Stimulated activated CD4-positive, alpha-beta T cell treated with anti-CD3 and anti-CD28 coated beads, Interleukin-1b, Interleukin-23, amount 100 ng/mL, for 4 hours (primary cell): ENCODE data around the gene CPOX.
A peak's percentile ranks its signal among the peaks of the same experiment; 100 is the strongest.
"Not testable (repeated sequence)": the region's sequence is repeated elsewhere in the genome, so short reads cannot be mapped to it uniquely, and the experiment has no call there.

Experiments used
- DNase-seq, 2 donors: peaks; one replicate each; pipeline ENCODE4 v3.0.0-alpha.2; 2020; ENCODE audit warnings: low read depth in 2 of 2

CPOX gene

GRCh38 chr3:98593046-98593936 is at the start of gene CPOX:
Gene CPOX (minus strand): TSS chr3:98593611. CDS start chr3:98593504, 107 bp downstream.
- peak; percentile 72 to 84 for DNase-seq

DNA sequence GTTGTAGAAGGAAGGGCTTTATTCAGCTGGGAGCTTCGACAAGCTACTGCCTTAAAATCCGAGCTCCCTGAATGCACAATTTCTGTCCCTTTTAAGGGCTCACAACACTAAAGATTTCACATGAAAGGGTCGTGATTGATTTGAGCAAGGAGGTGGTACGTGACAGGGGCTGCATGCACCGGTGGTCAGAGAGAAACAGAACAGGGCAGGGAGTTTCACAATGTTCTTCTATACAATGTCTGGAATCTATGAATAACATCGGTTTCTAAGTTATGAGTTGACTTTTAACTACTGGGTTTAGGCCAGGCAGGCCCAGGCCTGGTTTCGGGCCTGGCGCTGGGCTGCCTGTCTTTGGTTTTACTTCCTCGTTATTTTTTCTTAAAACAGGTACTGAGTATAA is 49.4 kb upstream of the CPOX start:
- not testable (repeated sequence) for DNase-seq

GRCh38 chr3:98641756-98642155 is 48.3 kb upstream of the CPOX start:
- DNase-seq, result not testable (repeated sequence)

GRCh38 chr3:98638515-98638914 is 45.1 kb upstream of the CPOX start:
- not testable (repeated sequence) for DNase-seq

DNA sequence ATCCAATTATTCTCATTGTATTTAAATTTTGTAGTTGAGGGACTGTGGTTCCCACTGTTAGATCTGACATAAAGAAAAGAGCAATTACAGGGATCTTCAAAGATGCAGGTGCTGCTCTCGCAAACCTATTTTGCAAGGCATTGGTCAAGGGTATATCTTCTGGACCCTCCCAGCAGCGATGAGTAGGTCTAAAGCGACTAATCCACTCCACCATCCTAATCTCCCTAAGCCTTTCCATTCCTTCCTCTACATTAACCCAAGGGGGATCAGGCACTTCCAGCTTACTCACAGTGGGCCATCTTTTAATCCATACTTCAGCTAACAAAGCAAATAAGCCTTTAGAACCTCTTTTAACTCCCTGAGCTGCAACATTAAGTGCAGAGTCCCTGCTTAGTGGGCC is 37.0 kb upstream of the CPOX start:
- DNase-seq, result no peak

DNA sequence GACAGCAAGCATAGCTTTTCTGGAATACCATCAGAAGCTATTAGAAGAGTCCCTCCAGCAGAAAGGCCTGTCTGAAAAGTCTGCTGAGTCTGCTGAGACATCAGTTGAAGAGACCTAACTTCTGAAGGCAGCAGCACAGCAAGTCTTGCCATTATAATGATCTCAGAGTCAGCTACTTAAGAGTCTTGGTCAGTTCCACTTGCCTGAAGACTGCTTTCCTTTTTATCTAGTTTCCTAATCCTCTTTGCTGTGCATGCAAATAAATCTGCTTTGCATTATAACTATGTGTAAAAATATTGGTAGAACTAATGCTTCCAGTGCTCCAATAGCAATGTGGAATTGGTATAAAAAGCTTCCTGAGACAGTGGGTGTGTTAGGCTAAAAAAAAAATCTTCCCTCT is 34.9 kb upstream of the CPOX start:
- no peak for DNase-seq

DNA sequence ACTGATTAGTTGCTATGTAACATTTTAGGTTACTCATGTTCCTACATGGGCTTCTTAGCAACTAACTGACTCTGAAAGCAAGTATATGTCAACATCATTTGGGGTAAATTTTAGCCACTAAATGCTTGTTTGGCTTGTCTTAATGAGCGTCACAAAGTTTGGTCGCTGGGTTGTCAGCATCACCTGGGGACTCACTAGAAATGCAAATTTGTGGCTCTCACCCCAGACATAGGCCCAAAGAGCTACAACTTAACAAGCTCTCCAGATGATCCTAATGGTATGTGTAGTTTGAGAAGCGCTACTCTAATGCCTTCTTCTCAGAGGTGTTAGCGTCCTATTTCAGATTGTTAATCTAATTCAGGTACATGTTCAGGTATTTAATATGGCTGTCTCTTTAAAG is 32.7 kb upstream of the CPOX start:
- no peak for DNase-seq

GRCh38 chr3:98623572-98624280 is 30.3 kb upstream of the CPOX start:
- no peak for DNase-seq

GRCh38 chr3:98617841-98618240 is 24.4 kb upstream of the CPOX start:
- no peak for DNase-seq

- no peak for DNase-seq
Observed at GRCh38 chr3:98613616-98614015, 20.2 kb upstream of the CPOX start.

GRCh38 chr3:98612996-98613517 is 19.6 kb upstream of the CPOX start:
- no peak for DNase-seq

GRCh38 chr3:98612587-98612986 is 19.2 kb upstream of the CPOX start:
- no peak for DNase-seq

- DNase-seq, result no peak
Observed at GRCh38 chr3:98608029-98608428, 14.6 kb upstream of the CPOX start.

DNA sequence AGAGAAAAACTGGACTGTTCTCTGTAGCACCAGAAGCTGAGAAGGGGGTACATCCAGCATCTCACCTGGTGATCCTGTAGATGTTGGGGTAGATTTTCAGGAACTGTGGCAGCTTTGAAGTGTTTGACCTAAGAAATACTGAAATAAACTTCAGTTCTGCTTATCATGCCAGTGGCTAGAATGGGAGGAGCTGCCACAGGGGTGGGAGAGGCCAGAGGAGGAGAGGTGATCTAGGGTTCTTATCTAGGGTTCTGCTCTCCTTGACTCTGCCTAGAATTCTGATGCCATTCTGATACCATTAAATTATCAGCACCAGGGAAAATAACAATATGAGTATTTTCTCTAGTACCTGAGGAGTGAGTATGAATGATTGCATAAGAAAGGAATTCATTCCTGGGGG is 10.2 kb upstream of the CPOX start:
- no peak for DNase-seq

GRCh38 chr3:98602078-98602678 is 8.8 kb upstream of the CPOX start:
- no peak for DNase-seq

GRCh38 chr3:98601180-98601579 is 7.8 kb upstream of the CPOX start:
- DNase-seq, result no peak

DNA sequence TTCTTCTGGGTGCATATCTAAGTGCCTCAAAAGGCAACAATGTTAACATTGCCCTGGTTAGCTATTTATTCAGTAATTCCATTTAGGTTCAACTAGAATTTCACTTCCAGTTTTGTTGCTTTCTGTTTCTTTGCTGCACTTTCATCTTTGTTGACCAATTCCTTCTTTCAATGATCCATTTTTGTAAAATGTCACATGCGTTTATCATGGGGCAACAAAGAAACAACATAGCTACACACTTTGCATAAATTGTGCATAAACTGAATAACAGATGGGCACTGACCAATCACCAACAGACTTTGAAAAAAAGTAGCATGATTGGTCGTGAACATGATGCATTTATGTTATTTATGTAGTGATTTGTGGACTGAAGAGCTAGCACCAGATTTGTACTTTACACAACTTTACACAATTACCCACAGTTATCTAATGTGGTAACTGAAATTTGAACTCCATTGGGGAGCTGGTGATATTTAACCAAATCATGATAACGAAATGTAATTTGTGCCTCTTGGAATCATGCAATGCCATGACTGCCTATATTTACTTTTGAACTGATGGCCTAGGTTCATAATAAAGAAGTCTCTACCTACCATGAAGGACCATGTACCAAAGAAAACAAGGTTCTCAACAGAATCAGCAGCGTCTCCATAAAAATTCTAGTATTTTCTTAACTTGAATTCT is 7.1 kb upstream of the CPOX start:
- no peak for DNase-seq

- no peak for DNase-seq
Observed at GRCh38 chr3:98599647-98600411, 6.4 kb upstream of the CPOX start.

DNA sequence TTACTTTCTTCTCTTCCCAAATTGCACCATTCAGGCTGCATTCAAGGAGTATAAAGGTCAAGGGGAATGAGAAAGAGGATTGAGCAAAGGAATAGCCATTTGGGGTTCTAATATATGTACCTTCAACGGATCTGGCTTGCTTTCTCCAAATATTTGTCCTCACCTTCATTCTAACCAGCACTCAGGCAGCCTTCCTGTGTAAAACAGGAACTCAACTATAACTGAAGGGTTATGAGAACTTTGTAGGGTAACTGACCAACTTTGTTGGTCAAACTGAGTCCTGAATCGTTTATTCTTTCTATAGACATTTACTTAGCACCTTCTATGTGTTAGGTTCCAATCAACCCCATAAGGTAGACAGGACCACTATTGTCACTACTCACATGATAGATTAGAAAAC is 5.1 kb upstream of the CPOX start:
- DNase-seq, result no peak

GRCh38 chr3:98596541-98597500 is 3.4 kb upstream of the CPOX start:
- DNase-seq, result no peak
